ENCODE measurements around the gene PAXIP1.
"Not testable (repeated sequence)": the region's sequence is repeated elsewhere in the genome, so short reads cannot be mapped to it uniquely, and the experiment has no call there.

Gene PAXIP1

DNA sequence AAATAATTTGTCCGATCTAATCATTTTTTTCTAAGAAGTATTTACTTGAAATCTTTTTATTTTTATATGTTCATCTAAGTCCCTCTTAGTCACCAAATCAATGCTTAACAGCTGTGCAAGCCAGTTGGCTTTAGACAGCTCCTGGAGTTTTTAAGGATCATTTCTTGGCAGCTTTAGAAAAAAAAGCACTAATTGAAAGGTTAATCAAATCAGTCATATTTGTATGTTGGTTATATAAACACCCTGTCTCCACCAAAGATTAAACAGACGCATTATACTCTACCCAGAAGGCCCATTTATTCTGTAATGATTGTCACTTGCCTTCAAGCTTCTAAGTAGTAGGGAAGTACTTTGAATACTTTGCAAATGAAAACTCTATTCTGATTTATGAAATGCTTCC is 60.2 kb downstream of the PAXIP1 start:
- no peaks in the 10 kb centered on the region for H3K27me3 ChIP-seq (ENCODE audit: control insufficient read depth, low read length)
- no peak for TF ChIP-seq EZH2phosphoT487 (IDR thresholded peaks at IDR 0.05; ENCODE audit: borderline replicate concordance, low read length)
- TF ChIP-seq, protein P1, sequence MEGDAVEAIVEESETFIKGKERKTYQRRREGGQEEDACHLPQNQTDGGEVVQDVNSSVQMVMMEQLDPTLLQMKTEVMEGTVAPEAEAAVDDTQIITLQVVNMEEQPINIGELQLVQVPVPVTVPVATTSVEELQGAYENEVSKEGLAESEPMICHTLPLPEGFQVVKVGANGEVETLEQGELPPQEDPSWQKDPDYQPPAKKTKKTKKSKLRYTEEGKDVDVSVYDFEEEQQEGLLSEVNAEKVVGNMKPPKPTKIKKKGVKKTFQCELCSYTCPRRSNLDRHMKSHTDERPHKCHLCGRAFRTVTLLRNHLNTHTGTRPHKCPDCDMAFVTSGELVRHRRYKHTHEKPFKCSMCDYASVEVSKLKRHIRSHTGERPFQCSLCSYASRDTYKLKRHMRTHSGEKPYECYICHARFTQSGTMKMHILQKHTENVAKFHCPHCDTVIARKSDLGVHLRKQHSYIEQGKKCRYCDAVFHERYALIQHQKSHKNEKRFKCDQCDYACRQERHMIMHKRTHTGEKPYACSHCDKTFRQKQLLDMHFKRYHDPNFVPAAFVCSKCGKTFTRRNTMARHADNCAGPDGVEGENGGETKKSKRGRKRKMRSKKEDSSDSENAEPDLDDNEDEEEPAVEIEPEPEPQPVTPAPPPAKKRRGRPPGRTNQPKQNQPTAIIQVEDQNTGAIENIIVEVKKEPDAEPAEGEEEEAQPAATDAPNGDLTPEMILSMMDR (IDR thresholded peaks at IDR 0.05; ENCODE audit: low read depth, low read length, poor library complexity, severe bottlenecking): no peak
- no peaks in the 10 kb centered on the region for H4K20me1 ChIP-seq (ENCODE audit: control insufficient read depth, insufficient read depth, low read depth, low read length)
- no peak overlapping the region for H3K4me2 ChIP-seq (ENCODE audit: low read length)
- H3K79me2 ChIP-seq (ENCODE audit: control insufficient read depth, low read length): no peaks in the 10 kb centered on the region
- H3K9me3 ChIP-seq (ENCODE audit: control insufficient read depth, insufficient read depth, low read length): no peaks in the 10 kb centered on the region
- H3F3A ChIP-seq (ENCODE audit: control insufficient read depth, insufficient read depth): peaks cover 9% of the 10 kb centered on the region; the same call in 1 of the 2 replicates
- no peaks in the 10 kb centered on the region for H3K9me2 ChIP-seq (replicated peaks; ENCODE audit: control insufficient read depth, low read length)
- no peak overlapping the region for H3K27ac ChIP-seq (ENCODE audit: low read depth, low read length)
- H3K36me3 ChIP-seq (ENCODE audit: control insufficient read depth, low read length): peaks cover 55% of the 10 kb centered on the region
- no peaks in the 10 kb centered on the region for H3K4me1 ChIP-seq (ENCODE audit: control insufficient read depth, low read length)
- no peak overlapping the region for H3K4me3 ChIP-seq (ENCODE audit: low read length)

DNA sequence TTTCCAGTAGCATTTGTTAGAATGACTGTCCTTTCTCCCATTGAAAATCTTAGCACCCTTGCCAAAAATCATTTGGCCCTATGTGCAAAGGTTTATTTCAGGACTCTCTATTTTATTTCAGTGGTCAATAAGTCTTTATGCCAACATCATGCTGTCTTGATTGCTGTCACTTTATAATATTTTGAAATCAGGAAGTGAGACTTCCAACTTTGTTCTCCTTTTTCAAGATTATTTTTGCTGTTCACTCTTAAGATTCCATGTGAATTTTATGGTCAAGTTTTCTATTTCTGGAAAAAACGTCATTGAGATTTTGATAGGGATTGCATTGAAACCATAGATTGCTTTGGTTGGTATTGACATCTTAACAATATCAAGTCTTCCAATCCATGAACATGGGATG is 65.1 kb downstream of the PAXIP1 start:
- TF ChIP-seq, protein P1 (IDR thresholded peaks at IDR 0.05; ENCODE audit: low read depth, low read length, poor library complexity, severe bottlenecking): no peak
- no peaks in the 10 kb centered on the region for H3K9me2 ChIP-seq (replicated peaks; ENCODE audit: control insufficient read depth, low read length)
- H3K79me2 ChIP-seq (ENCODE audit: control insufficient read depth, low read length): no peaks in the 10 kb centered on the region
- peaks cover 9% of the 10 kb centered on the region; the same call in 1 of the 2 replicates for H3F3A ChIP-seq (ENCODE audit: control insufficient read depth, insufficient read depth)
- no peaks in the 10 kb centered on the region for H3K27me3 ChIP-seq (ENCODE audit: control insufficient read depth, low read length)
- H3K36me3 ChIP-seq (ENCODE audit: control insufficient read depth, low read length): peaks cover 7% of the 10 kb centered on the region
- H3K4me3 ChIP-seq (ENCODE audit: low read length): no peak overlapping the region
- no peaks in the 10 kb centered on the region for H4K20me1 ChIP-seq (ENCODE audit: control insufficient read depth, insufficient read depth, low read depth, low read length)
- H3K4me1 ChIP-seq (ENCODE audit: control insufficient read depth, low read length): no peaks in the 10 kb centered on the region
- no peak overlapping the region for H3K4me2 ChIP-seq (ENCODE audit: low read length)
- H3K9me3 ChIP-seq (ENCODE audit: control insufficient read depth, insufficient read depth, low read length): peaks cover 37% of the 10 kb centered on the region
- H3K27ac ChIP-seq (ENCODE audit: low read depth, low read length): no peak overlapping the region

DNA sequence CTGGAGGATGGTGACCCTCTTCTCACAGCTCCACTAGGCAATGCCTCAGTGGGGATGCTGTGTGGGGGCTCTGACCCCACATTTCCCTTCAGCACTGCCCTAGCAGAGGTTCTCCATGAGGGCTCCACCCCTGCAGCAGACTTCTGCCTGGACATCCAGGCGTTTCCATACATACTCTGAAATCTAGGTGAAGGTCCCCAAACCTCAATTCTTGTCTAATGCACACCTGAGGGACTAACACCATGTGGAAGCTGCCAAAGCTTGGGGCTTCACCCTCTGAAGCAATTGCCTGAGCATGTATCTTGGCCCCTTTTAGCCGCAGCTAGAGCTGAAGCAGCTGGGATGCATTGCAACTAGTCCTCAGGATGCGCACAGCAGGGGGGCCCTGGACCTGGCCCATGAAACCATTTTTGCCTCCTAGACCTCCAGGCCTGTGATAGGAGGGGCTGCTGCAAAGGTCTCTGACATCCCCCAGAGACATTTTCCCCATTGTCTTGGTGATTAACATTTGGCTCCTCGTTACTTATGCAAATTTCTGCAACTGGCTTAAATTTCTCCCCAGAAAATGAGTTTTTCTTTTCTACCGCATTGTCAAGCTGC is 68.5 kb downstream of the PAXIP1 start:
- not testable (repeated sequence) for H3F3A ChIP-seq (ENCODE audit: control insufficient read depth, insufficient read depth); H3K36me3 ChIP-seq (ENCODE audit: control insufficient read depth, low read length); H4K20me1 ChIP-seq (ENCODE audit: control insufficient read depth, insufficient read depth, low read depth, low read length); H3K27ac ChIP-seq (ENCODE audit: low read depth, low read length); H3K9me2 ChIP-seq (replicated peaks; ENCODE audit: control insufficient read depth, low read length); H3K4me2 ChIP-seq (ENCODE audit: low read length); H3K4me3 ChIP-seq (ENCODE audit: low read length); H3K4me1 ChIP-seq (ENCODE audit: control insufficient read depth, low read length); H3K27me3 ChIP-seq (ENCODE audit: control insufficient read depth, low read length); H3K79me2 ChIP-seq (ENCODE audit: control insufficient read depth, low read length)
- peaks cover 41% of the 10 kb centered on the region for H3K9me3 ChIP-seq (ENCODE audit: control insufficient read depth, insufficient read depth, low read length)

DNA sequence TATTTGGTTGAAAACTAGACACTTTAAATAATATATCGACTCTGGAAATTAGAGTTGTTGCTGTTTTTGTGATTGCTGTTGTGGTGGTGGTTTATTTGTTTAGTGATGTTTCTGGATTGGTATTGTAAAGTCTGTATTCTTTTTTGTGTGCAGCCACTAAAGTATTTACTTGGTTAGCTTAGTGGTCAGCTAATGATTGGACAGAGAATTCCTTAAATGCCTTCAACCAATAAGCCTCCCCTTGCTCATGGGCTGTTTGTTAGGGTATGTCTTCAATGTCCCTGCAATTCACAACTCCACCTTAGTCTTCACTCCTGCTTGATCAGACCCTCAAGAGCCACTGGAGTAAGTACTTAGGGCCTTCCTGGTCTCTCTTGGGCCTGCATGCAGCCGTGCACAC is 71.0 kb downstream of the PAXIP1 start:
- peaks cover 12% of the 10 kb centered on the region for H3K4me1 ChIP-seq (ENCODE audit: control insufficient read depth, low read length)
- no peak overlapping the region for H3K4me2 ChIP-seq (ENCODE audit: low read length)
- peaks cover 41% of the 10 kb centered on the region for H3K9me3 ChIP-seq (ENCODE audit: control insufficient read depth, insufficient read depth, low read length)
- H3K36me3 ChIP-seq (ENCODE audit: control insufficient read depth, low read length): no peaks in the 10 kb centered on the region
- H3K4me3 ChIP-seq (ENCODE audit: low read length): no peak overlapping the region
- no peak overlapping the region for H3K27ac ChIP-seq (ENCODE audit: low read depth, low read length)
- TF ChIP-seq EZH2phosphoT487 (IDR thresholded peaks at IDR 0.05; ENCODE audit: borderline replicate concordance, low read length): no peak
- TF ChIP-seq, protein P1 (IDR thresholded peaks at IDR 0.05; ENCODE audit: low read depth, low read length, poor library complexity, severe bottlenecking): no peak
- no peaks in the 10 kb centered on the region for H3K9me2 ChIP-seq (replicated peaks; ENCODE audit: control insufficient read depth, low read length)
- H3K79me2 ChIP-seq (ENCODE audit: control insufficient read depth, low read length): no peaks in the 10 kb centered on the region
- H3K27me3 ChIP-seq (ENCODE audit: control insufficient read depth, low read length): no peaks in the 10 kb centered on the region
- no peaks in the 10 kb centered on the region for H3F3A ChIP-seq (ENCODE audit: control insufficient read depth, insufficient read depth)
- no peaks in the 10 kb centered on the region for H4K20me1 ChIP-seq (ENCODE audit: control insufficient read depth, insufficient read depth, low read depth, low read length)
